GM15510 (cell line): ENCODE data around the gene HPSE.

Source experiments
- POLR2A ChIP-seq: IDR thresholded peaks from 3 replicates; pipeline ENCODE4 v1.6.1; 2011; ENCODE audit warnings: borderline replicate concordance; ENCODE audit not compliant: insufficient read length; ENCODE audit errors: extremely low read depth

Gene HPSE

GRCh38 chr4:83334425-83335241, at the start of gene HPSE:
Gene HPSE (minus strand): TSS chr4:83334848. CDS start chr4:83334782, 66 bp downstream.
- TF ChIP-seq POLR2A, result peak; percentile 31

GRCh38 chr4:83382850-83383249, 48.2 kb upstream of the HPSE start:
- no peak for TF ChIP-seq POLR2A

- no peak for TF ChIP-seq POLR2A
Observed at GRCh38 chr4:83381173-83381572, 46.5 kb upstream of the HPSE start.

DNA sequence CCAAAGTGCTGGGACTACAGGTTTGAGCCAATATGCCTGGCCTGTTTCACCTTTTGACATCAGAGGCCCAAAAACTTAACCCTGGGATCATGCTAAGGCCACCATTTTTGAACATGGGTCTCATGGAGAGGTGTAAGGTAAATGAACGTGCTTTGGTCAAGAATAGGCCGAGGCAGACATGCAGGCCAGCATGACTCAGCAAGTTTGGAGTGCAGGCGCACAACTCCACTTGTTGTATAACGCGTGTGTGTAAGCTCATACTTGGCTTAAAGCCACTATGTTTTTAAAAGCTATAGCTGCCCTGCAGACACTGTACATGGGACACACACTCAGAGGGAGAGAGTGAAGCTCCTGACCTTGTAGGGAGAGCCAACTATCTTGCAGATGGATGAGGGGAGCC, 43.8 kb upstream of the HPSE start:
- no peak for TF ChIP-seq POLR2A

DNA sequence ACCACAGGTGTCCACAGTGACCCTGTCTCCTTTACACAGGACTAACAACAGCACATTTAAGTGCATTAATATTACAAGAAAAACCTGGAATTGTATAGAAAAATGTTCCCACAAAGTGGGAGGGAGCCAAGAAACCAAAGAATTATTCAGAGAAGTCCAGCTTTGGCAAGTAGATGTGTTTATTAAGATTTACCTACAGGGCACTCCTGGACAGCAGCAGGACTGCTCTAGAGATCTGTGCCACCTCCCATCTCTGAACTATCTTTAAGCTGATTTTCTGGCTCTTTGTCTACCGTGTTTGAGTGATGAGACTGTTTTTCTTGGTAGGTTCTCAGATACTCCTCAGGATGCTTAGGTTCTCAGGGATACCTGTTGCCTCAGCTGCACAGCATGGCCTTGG, 38.3 kb upstream of the HPSE start:
- no peak for TF ChIP-seq POLR2A

DNA sequence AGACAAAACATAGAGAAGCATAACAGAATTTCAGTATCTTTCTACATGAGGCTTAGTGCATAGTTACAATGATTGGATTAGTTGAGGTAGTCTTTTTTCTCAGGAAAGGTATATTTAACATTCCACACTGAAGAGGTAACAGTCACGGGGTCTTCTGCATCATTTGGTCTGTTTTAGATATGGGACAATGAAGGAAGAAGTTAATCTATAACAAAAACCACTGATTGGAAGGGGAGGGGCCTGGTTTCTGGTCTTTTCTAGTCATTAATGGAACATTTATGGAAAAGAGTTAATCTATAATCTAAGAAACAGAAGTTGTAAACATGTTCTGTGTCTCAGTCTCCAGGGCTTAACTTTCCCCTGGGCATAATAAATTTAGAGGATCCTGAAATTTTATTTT, 37.3 kb upstream of the HPSE start:
- TF ChIP-seq POLR2A, result no peak

DNA sequence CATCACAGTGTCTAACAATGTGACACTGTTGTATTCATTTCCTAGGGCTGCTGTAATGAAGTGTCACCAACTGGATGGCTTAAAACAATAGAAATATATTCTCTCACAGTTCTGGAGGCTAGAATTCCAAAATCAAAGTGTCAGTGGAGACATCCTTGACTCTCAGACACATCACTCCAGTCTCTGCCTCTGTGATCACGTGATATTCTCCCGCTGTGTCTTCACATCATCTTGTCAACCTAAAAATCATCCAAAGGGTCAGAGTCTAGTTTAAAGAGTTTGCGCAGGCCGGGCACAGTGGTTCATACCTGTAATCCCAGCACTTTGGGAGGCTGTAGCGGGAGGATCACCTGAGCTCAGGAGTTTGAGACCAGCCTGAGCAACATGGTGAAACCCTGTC, 36.6 kb upstream of the HPSE start:
- TF ChIP-seq POLR2A, result no peak

DNA sequence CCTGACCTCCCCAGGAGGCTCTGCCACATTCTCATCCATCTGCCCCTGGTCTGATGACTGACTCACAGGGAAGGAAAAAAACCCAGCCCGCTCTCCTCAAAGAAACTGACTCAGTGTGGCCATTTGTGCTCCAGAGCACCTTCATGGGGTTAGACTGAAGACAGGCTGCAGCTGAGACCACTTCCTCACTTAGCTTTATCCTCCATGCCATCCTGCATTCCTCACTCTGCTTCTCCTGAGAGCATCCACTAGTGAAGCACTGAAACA, 35.9 kb upstream of the HPSE start:
- TF ChIP-seq POLR2A, result no peak

- TF ChIP-seq POLR2A, result no peak
Observed at GRCh38 chr4:83369831-83370639, 35.4 kb upstream of the HPSE start.

GRCh38 chr4:83364312-83364711, 29.7 kb upstream of the HPSE start:
- TF ChIP-seq POLR2A, result no peak

- no peak for TF ChIP-seq POLR2A
Observed at GRCh38 chr4:83362492-83363329, 28.1 kb upstream of the HPSE start.

DNA sequence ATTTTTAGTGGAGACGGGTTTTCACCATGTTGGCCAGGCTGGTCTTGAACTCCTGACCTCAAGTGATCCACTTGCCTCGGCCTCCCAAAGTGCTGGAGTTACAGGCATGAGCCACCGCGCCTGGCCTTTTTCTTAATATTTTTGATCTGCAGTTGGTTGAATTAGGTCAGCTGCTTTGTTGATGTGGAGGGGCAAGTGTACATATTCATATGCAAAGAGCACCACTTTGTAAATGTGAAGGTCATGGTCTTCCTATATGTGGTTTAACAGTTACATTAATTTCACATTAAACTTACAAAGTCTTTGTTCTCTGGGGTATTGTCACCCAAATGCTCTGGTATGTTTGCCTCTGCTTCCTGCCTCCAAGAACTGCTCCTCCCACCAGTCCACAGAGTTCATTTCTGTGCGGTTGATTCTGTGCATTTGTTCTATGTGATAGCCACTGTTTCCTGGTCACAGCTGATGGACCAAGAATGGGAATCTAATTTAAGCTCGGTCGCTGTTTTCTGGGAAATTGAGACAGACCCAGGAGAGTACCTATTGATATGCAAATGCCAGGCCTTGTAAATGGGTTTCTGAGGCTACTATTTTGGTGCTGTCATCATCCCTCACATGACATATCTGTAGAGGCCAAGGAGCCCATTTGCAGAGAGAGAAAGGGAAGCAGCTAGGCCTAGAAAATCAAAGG, 26.9 kb upstream of the HPSE start:
- TF ChIP-seq POLR2A, result no peak

DNA sequence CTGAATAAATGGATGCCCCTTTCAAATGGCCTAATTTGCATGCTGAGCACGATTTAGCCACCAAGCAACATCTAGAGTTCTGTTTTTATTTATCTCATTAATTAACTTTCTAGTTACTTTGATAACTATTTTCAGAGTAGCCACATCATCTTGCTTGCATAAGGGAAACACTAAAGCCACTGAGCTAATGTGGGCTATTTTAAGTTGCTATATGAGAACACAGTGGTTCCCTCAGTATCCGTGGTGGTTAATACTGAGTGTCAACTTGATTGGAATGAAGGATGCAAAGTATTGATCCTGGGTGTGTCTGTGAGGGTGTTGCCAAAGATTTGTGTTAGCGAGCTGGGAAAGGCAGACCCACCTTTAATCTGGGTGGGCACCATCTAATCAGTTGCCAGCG, 25.4 kb upstream of the HPSE start:
- TF ChIP-seq POLR2A, result no peak

DNA sequence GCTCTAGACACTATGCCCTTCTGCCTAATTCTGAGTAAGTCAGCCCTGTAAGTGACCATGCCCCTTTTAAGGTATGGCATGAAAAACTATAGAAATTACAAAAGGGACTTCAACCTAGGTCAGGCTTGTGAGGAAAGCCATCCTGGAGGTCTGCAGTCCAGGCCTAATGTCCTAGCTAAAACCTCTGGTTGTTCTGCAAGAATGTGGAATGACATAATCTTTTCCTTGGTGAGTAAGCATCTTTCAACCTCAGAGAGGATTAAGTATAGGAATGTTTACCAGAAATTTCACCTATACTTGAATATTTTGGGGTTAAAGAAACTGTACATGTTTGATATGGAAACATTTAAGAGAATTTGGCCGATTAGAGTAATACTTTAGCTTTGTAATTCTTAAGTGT, 23.8 kb upstream of the HPSE start:
- TF ChIP-seq POLR2A, result no peak
